NCI-H748 (cell line): ENCODE data around the gene TMEM151B.
"Not testable (repeated sequence)": the region's sequence is repeated elsewhere in the genome, so short reads cannot be mapped to it uniquely, and the experiment has no call there.

Source experiments
- DNase-seq: peaks from one replicate; lab custom pipeline; 2025; ENCODE audit not compliant: unreplicated experiment; lab: John Stamatoyannopoulos, UW

Gene TMEM151B

GRCh38 chr6:44269921-44270525 lies at the start of gene TMEM151B:
Gene TMEM151B, plus strand, starts transcription at chr6:44270450. Its CDS starts 293 bp downstream, at chr6:44270743.
- DNase-seq, result peak; percentile 57

- no peak for DNase-seq
These were observed 49.3 kb upstream of the TMEM151B start for GRCh38 chr6:44220913-44221290.

- DNase-seq, result peak; percentile 62
These were observed 48.8 kb upstream of the TMEM151B start for GRCh38 chr6:44221291-44221960.

GRCh38 chr6:44221961-44222335 lies 48.3 kb upstream of the TMEM151B start:
- no peak for DNase-seq

- no peak for DNase-seq
These were observed 47.5 kb upstream of the TMEM151B start for GRCh38 chr6:44222486-44223318.

GRCh38 chr6:44223319-44224028 lies 46.8 kb upstream of the TMEM151B start, which contains the start of gene SLC29A1:
Gene SLC29A1, plus strand, starts transcription at chr6:44223595. Its CDS starts 3,719 bp downstream, at chr6:44227314.
- peak; percentile 91 for DNase-seq

GRCh38 chr6:44224029-44224964 lies 46.0 kb upstream of the TMEM151B start:
- peak; percentile 69 for DNase-seq

GRCh38 chr6:44224965-44225305 lies 45.3 kb upstream of the TMEM151B start:
- no peak for DNase-seq

GRCh38 chr6:44225579-44226325 lies 44.5 kb upstream of the TMEM151B start:
- DNase-seq, result no peak

GRCh38 chr6:44226368-44227147 lies 43.7 kb upstream of the TMEM151B start:
- DNase-seq, result no peak

- peak; percentile 14 for DNase-seq
These were observed 43.0 kb upstream of the TMEM151B start for GRCh38 chr6:44227148-44227793.

- DNase-seq, result no peak
These were observed 42.2 kb upstream of the TMEM151B start for GRCh38 chr6:44228031-44228430.

GRCh38 chr6:44228433-44228832 lies 41.8 kb upstream of the TMEM151B start:
- DNase-seq, result no peak

GRCh38 chr6:44228836-44229235 lies 41.4 kb upstream of the TMEM151B start:
- no peak for DNase-seq

GRCh38 chr6:44229376-44230033 lies 40.7 kb upstream of the TMEM151B start:
- no peak for DNase-seq

- no peak for DNase-seq
These were observed 40.1 kb upstream of the TMEM151B start for GRCh38 chr6:44230034-44230675.

GRCh38 chr6:44231426-44231825 lies 38.8 kb upstream of the TMEM151B start:
- not testable (repeated sequence) for DNase-seq
